Measurements from ENCODE around the gene ACOT7.
"Not testable (repeated sequence)": the region's sequence is repeated elsewhere in the genome, so short reads cannot be mapped to it uniquely, and the experiment has no call there.

The ACOT7 gene

GRCh38 chr1:6336776-6337622, 56.6 kb downstream of the ACOT7 start:
- DNase-seq: no peak

GRCh38 chr1:6334261-6334993, 59.1 kb downstream of the ACOT7 start:
- no peak for DNase-seq

- no peak for DNase-seq
These were observed 60.7 kb downstream of the ACOT7 start for GRCh38 chr1:6332821-6333220.

DNA sequence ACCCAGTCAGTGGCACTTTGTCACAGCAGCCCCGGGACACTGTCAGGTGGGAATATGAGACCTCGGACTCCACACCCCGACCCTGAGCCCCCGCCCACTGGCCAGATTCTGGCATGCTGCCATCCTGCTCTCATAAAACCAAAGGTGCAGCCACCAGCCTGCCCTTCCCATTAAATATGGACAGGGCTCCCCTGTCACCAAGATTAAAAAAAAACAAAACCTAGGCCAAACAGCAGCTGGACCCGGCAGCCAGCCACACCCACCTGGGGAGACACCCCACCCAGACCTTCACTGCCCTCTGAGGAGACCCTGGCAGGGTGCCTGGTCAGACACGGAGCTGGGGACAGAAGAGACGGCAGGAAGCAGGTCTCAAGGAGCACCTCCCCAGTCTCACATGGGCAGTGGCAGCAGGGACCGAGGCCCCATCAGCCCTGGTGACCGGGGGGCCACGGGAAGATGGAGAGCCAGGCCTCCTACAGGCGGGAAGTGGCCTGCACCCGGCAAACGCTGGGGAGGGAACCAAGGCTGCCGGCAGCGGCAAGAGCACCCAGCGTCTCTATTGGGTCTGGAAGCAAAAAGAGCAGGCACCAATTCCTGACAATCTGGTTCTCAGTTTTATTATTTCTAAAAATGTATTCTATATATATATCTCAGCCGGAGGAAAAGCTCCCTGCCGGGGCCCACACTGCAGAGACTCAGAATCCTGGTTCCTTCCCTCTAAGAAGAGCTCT, 61.9 kb downstream of the ACOT7 start:
- DNase-seq: no peak

- no peak for DNase-seq
These were observed 63.1 kb downstream of the ACOT7 start for GRCh38 chr1:6330410-6330911.

- no peak for DNase-seq
These were observed 63.7 kb downstream of the ACOT7 start for GRCh38 chr1:6329851-6330250.

- DNase-seq: no peak
These were observed 64.2 kb downstream of the ACOT7 start for GRCh38 chr1:6329396-6329795.

DNA sequence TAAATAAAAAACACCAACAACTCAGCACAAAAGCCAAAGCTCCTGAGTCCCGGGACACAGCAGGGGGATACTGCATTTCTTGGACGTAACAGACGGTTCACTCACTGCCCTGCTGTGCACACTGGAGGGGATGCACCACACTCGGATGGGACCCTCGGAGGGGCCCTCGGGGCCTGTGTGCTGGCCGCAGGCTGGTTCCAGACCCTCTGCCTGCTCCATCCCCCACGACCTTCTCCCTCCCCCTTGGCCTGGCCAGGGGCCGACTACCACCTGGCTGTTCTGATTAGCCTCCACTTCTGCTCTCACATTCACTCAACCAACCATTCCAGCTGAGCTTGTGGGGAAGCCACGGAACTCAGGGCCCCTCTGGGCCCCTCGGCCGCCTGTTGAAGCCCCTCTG, 64.9 kb downstream of the ACOT7 start:
- DNase-seq: no peak

- no peak for DNase-seq
These were observed 65.5 kb downstream of the ACOT7 start for GRCh38 chr1:6328091-6328490.

DNA sequence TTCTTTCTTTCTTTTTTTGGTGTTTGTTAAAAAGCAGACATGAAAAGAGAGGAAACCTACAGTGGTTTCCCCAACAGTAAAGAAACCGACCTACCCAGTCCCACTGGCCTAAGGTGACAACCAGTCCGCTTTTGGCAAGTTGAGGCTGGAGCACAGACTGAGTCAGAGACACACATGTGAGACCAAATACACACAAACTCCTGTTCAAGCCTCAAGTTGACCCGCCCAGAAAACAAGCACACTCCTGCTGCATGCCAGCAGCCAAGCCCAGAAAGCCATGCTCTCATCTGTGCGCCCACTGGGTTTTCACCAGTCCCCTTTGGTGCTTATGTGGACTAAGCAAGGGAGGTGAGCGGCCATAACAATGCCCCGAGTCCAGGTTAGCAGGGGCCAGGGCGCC, 68.1 kb downstream of the ACOT7 start:
- no peak for DNase-seq

DNA sequence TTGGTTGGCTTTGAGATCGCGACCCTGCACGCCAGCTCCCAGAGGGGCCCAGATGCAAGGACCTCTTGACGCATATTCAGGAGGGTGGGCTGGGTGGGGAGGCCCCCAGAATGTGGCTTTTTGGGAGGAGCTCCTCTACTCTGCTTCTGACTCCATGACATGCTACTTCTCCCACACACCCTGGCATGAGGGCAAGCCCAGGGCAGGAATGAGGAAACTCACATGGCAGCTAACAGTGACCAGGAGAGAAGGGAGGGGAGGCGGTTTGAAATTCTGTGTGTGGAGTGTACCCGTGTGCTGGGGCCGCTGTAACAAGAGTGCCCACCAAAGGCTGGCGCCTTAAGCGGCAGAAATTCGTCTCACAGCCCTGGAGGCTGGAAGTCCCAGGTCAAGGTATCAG, 71.4 kb downstream of the ACOT7 start:
- DNase-seq: no peak

GRCh38 chr1:6321205-6321604, 72.4 kb downstream of the ACOT7 start:
- DNase-seq: no peak

DNA sequence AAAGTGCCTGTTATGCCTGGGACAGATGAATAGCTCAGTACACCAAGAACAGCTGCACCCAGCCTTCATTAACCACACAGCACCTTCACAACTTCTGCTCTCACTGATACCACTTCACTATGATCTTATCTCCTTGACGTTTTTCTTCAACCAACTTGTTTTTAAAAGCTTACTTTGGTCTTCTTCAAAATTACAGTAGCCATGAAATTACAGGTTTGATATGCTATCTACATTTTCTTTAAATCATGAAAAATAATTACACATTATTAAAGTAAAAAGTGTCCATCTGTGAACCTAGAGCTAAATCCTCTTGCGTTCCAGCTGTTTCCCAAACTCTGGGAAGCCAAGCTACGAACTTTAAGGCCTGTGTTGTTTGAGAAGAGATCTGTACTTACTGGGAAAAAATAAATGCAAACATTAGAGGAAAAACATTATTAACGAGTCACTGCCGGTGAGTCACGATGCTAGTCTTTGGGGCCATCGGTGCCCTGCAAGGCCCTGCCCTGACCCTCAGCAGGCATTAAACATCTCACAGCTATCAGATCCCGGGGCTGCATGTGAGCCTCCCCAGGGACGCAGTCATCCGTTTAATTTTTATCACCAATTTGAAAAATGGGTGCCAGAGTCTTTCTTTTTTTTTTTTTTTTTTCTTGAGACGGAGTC, 76.3 kb downstream of the ACOT7 start:
- no peak for DNase-seq

DNA sequence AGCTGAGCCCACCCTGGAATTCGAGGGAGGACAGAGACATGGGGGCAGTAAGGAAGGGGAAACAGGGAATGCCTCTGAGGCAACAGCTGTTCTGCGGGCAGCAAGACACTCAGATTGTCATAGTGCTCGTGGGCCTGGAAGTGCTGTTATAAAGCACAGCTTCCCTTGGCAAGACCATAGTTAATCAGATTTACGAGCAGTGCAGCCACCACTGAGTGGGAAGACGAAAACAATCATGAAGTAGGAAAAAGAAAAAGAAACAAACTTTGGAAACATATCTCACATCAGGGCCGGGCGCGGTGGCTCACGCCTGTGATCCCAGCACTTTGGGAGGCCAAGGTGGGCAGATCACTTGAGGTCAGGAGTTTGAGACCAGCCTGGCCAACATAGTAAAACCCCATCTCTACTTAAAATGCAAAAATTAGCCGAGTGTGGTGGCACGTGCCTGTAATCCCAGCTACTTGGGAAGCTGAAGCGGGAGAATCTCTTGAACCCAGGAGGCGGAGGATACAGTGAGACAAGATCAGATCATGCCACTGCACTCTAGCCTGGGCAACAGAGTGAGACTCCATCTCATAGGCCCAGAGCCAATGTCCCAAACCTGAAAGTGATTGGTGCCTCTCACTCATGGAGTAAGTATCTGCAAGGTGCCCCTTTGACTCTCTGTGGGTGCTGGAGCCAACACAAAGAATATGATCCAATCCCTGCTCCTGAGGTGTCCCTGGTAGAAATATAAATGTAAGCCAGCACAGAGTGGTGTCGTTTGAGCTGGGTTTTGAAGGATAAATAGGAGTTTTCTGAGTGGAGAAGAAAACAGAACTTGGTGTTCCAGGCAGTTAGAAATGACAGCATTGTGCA, 77.1 kb downstream of the ACOT7 start:
- no peak for DNase-seq

DNA sequence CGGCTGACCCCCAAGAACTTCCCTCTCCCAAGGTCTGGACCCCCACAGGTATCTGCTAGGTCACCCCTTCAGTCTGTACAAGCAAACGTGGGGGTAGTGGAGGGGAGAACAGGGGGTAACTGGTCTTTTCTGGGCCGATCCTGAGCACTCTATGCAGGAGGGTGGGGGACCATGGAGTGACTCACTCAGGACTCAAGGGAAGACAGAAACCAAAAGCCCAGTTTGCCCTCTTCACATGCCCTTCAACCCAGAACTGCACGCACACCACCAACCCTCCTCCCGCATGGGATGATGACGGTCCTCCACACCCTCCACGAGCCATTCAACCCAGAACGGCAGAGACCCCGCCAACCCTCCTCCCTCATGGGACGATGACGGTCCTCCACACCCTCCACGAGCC, 79.1 kb downstream of the ACOT7 start:
- DNase-seq: no peak

DNA sequence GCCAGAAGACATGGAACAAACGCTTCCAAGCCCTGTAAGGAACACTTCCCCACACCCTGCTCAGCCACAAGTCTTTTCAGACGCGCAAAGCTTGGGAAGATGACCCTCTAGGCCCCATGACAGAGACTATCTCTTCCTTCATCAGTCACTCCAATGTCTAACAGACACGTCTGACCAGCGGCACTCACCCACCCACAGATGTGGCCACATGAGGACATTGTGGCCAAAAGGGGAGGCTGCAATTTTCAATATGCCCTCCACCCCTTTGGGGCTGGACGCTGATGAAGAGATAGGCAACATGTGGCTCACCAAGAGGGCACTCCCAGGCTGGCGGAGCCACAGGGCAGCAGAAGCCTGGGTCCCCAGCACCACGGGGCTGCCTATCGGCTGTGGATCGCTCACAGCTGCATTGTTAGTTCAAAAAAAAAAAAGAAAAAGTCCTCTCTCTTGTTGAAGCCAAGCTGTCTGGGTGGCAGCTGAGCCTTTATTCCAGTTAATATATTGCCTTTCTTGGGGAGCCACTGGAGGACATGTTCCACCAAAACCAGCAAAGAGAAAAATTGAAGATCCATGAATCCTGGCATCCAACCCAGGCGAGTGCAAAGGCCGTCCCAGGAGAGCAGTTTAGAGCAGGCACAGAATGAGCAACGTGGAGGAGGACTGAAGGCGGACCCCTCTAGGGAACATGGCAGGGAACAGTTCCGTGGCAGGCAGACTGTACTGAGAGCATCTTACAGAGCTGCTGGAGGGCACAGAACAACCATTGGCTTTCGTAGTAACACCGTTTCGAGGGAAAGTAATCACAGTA, 80.0 kb downstream of the ACOT7 start:
- DNase-seq: no peak

- DNase-seq: no peak
These were observed 83.3 kb downstream of the ACOT7 start for GRCh38 chr1:6310116-6310848.

- no peak for DNase-seq
These were observed 84.0 kb downstream of the ACOT7 start for GRCh38 chr1:6309564-6309963.

GRCh38 chr1:6308449-6308848, 85.1 kb downstream of the ACOT7 start:
- DNase-seq: no peak

- not testable (repeated sequence) for DNase-seq
These were observed 85.9 kb downstream of the ACOT7 start for GRCh38 chr1:6307682-6308081.

Measured in NCI-H2081 treated with DMSO at 0.1 percent for 48 hours (cell line).